GM21515 (cell line): ENCODE results near the gene VCAN.

Experiments
- ATAC-seq: cut with Tn5 transposase; IDR thresholded peaks from one replicate; pipeline ENCODE4 v1.9.1; 2021; ENCODE audit not compliant: unreplicated experiment

VCAN gene

GRCh38 chr5:83494087-83494620 lies 22.6 kb downstream of the VCAN start:
- ATAC-seq: no peak

- ATAC-seq: no peak
Observed at GRCh38 chr5:83494666-83495065, 23.1 kb downstream of the VCAN start.

- ATAC-seq: no peak
Observed at GRCh38 chr5:83496626-83497025, 25.1 kb downstream of the VCAN start.

- ATAC-seq: no peak
Observed at GRCh38 chr5:83498585-83498984, 27.0 kb downstream of the VCAN start.

GRCh38 chr5:83503662-83504061 lies 32.1 kb downstream of the VCAN start:
- no peak for ATAC-seq

GRCh38 chr5:83507431-83507830 lies 35.9 kb downstream of the VCAN start:
- no peak for ATAC-seq

DNA sequence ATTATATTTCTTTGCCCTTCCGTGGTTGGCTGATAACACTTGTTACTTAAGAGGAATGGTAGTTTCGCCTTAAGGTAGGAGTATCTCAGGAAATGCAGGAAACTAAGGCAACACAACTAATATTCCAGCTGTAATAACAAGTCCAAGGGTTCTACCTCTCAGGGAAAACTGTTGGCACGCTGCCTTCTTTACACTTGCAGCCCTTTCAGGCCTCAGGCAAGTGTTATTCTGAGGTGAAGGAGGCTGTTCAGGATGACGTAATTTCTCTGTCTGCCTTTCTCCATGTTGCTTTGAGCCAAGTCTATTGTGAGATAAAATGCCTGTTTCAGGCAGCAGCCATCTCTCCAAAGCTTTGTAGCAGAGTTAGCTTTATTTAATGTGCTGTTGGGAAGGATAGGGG lies 38.0 kb downstream of the VCAN start:
- no peak for ATAC-seq

DNA sequence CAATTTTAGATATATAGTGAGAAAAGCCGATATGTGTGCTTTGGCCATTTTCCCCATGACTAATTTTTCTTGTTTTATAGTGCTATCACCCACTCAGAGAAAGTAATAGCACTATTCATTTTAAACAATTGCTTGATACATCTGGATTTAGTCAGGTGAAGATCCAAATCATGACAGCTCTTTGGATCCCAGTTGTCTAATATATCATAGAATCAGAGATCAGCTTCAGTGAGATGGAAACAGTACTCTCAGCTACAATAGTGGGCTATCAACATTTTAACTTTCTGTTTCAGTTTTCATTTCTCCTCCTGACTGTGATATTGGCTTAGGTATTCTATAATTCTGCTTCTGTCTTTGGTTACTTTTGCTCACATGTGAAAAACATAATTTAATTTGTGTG lies 38.7 kb downstream of the VCAN start:
- peak; percentile 87 for ATAC-seq

DNA sequence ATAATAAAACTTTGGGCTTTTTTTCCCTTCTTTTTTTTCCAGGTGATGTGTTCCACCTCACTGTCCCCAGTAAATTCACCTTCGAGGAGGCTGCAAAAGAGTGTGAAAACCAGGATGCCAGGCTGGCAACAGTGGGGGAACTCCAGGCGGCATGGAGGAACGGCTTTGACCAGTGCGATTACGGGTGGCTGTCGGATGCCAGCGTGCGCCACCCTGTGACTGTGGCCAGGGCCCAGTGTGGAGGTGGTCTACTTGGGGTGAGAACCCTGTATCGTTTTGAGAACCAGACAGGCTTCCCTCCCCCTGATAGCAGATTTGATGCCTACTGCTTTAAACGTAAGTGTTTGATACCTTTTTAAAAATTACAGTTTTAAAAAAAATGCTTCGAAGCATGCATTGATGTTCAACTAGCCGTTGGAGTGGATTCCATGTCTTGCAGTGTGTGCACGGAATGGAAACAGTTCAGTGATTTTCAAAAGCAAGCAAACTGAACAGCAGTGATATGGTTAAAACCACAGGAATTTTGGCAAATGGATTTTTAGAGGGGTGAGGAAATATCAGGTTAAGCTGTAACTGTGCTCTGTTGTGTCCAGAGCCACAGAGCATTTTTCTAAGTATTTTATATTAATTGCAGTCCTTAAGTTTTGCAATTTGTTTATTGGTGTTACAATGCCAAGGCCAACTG lies 40.7 kb downstream of the VCAN start:
- ATAC-seq: no peak

GRCh38 chr5:83513081-83513480 lies 41.5 kb downstream of the VCAN start:
- no peak for ATAC-seq

DNA sequence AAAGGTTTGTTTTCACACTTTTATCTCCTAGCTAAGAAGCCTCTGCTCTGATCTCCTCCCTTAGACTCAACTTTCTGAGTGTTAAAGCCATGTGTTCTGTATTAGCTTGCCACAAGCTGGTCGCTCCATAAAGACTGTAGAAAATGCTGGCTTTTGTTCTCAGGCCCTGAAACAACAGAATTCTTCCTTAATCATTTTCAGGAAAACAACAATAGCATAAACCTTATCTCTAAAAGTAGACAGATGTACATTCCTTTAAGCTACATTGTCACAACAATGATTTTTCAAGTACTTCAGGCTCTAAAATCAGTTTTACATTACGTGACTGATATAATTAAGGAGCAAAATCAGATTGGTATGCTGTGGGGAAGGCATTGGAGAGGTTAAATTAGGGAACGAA lies 41.9 kb downstream of the VCAN start:
- no peak for ATAC-seq

- no peak for ATAC-seq
Observed at GRCh38 chr5:83516377-83516776, 44.8 kb downstream of the VCAN start.

DNA sequence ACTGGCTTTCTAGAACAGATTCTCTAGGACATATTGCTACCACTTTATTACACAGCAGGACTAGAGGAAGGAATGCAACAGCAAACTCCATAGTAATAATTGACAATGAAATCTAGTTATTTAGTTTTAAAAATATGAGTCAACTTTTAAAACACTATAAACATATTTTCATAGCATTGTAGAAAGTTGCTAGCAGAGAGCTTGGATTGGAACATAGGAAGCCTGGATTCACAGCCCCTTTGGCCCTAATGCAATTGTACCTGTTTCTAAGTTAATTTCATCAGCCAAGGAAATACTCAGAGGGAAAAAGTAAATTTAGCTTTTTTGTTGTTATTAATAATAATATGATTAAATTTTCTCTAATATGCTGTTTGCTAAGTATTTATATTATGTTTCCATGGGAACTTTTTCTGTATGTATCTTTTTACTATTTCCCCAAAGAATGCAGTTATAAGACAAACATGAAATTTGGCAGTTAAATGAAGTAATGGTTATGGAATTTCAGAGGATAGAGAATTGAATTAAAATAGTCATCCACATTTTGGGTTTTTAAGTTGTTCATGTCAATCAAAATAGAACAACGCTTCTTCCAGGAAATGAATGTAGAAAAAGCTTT lies 45.6 kb downstream of the VCAN start:
- ATAC-seq: no peak

DNA sequence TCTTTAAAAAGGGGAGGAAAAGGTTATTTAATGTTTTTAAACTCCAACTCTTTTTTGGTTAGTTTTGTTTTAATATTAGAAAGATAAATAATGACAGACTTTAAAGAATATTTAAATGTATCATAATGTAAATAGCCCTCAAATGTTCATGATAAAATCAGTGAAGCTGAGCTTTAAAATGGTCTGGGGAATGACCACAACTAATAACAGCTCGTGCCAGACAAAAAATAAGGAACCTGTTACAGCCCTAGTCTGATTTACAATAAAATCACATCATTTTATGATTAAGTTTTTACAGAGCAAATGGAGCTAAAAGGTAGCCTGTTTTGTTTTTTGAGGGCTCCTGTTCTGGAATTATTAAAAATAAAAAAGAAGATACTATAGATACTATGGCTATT lies 46.1 kb downstream of the VCAN start:
- no peak for ATAC-seq

- no peak for ATAC-seq
Observed at GRCh38 chr5:83518319-83519061, 46.9 kb downstream of the VCAN start.

- no peak for ATAC-seq
Observed at GRCh38 chr5:83522446-83522845, 50.9 kb downstream of the VCAN start.

DNA sequence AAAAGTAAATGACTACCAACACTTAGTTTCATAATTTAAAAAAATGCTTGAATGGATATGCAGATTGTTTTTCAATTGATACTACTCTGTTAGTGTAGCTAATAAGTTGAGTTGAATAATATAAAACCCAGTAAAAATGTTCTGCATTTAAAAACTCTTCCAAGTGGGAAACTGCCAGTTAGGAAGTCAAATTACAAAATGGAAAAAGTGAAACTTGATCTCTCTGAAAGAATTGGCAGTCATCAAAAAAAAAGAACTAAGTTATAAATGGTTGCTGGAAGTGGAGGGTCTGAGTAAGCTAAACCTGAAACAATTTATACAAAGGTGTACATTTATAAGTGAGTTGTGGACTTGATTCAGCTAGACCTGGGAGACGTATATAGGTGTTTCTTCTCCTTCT lies 52.4 kb downstream of the VCAN start:
- no peak for ATAC-seq

DNA sequence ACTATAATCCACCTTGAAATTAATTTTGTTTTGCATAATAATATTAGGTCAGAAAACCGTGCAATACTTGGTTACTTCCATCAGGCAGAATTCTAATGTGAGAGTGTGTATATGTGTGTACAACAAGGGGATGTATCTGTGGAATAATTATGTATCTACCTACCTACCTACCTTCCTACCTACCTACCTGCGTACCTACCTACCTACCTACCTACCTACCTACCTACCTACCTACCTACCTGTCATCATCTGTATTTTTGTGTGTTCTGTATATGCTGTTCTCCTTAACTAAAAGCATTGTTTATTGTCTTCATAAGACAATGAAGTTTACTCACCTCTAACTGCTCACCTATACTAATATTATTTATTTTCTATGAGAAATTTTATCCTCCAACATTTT lies 52.8 kb downstream of the VCAN start:
- ATAC-seq: no peak

- no peak for ATAC-seq
Observed at GRCh38 chr5:83524991-83525390, 53.4 kb downstream of the VCAN start.

GRCh38 chr5:83526289-83526688 lies 54.7 kb downstream of the VCAN start:
- ATAC-seq: no peak

DNA sequence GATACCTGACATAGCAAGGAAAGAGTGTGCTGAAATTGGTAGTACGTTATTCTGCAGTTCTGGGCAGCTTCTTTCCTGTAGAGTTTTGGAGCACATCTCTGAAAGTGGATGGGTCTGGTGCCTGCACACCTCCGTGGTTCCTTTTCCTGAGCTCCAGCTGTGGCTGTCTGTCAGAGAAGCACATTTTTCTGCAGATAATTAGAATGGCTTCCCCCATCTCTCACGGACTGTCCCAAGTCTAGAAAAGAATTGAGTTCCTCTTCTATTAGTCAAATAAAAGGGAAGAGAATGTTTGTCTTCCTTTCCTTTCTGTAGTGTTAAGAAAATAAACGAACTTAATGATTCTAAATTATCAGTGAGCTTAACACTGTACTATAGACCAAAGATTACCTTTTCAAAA lies 55.7 kb downstream of the VCAN start:
- no peak for ATAC-seq
